Aorta (tissue), 4 donors: ENCODE results near the gene TYR. TPM values are rescaled to one million over a fixed set of nuclear protein-coding genes. Genes with fewer than 3 reads are reported as not detected.

ENCODE experiments used
- polyA plus RNA-seq, 2 donors: library from polyadenylated mRNA; stranded (reverse); fragments of 200-250 nt; gene quantifications; one replicate each; pipeline ENCODE4 v1.2.3, GENCODE V29; 2013
- total RNA-seq, 2 donors: library from RNA; stranded (reverse); fragmentation: NEBNext Ultra II Directional; extraction: Animal tissue kit (Norgen Biotek cat#: 25700); gene quantifications; one replicate each; pipeline ENCODE4 v1.2.1, GENCODE V29; 2021
- donor health status: healthy with polysubstance abuse.
- donor health status: Bipolar disorder and iron deficiency.
- donor health status: DM: no; HTN: no; CAD: no.
- donor health status: DM: yes; HTN: yes; CAD: no.

Gene TYR
- total and polyA plus RNA-seq, 4 donors = not detected

Other genes with a start within 250 kb of the TYR start
- 1 to 10 TPM; 3.4 to 4.3 TPM for gene GRM5, start 111.9 kb upstream of the TYR start, total RNA-seq
- under 1 TPM in 1 of 2 donors, not detected in 1; 0.31 TPM for gene GRM5, start 111.9 kb upstream of the TYR start, polyA plus RNA-seq